Stimulated activated CD4-positive, alpha-beta T cell treated with anti-CD3 and anti-CD28 coated beads, Interleukin-12 subunit alpha, Interleukin-12 subunit beta, amount 100 ng/mL, for 24 hours (primary cell): Measurements from ENCODE around the gene TMEM86B.
A peak's percentile ranks its signal among the peaks of the same experiment; 100 is the strongest.
"Not testable (repeated sequence)": the region's sequence is repeated elsewhere in the genome, so short reads cannot be mapped to it uniquely, and the experiment has no call there.

Experiments used
- DNase-seq, 2 experiments: peaks; one replicate each; pipeline ENCODE4 v3.0.0-alpha.2; 2020; ENCODE audit warnings: low read depth in 2 of 2

Gene TMEM86B

DNA sequence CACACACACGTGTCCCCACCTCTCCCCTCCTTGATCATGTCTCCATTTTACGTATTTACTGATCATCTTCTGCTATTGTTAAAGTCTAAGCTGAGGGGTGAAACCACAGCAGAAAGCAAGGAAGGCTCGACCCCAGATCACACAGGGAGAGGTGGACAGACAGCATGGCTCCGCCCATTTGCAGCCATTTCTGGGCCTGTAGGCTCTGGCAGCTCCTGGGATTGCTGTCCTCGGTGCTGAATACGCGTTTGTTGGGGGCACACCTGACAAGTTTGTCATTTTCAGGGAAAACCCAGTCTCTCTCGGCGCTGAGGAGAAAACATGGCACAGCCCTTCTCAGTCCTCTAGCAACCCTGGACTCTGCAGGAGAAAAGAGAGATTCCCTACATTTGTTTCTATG, 8.0 kb downstream of the TMEM86B start:
- no peak for DNase-seq

DNA sequence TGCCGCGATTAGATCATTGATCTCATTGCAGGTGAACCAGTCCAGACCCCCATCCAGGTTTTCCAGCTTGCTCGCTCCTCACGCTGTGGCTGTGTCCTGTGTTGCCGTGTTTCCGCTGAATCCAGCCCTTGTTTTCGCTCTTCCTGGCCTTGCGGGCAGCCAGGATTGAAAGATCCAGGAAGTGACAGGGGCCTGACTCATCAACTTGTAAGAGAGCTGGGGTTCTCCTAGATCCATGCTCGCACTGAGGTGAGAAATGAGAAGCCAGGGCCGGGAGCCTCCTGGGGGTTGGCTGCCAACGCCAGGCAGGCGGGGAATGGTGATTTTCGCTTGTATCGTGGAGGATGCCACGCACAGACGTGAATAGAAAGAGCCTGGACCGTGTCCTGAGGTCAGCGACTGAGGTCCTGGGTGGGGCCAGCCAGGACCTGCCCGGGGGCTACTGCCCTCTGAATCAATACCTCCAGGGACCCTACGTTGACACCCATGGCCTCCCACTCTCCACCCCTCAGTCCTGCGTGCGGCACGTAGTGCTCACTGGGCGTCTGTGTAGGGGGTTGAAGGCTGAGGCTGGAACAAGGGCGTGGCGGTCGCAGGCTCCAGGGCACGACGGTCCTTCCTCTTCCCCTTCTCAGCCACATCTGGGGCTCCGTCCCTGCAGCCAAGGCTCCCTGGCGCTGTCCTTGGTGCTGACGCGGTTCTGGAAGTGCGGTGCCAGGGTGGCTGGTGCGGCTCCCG, 11.9 kb downstream of the TMEM86B start:
- peak; percentile 43 to 44 for DNase-seq

DNA sequence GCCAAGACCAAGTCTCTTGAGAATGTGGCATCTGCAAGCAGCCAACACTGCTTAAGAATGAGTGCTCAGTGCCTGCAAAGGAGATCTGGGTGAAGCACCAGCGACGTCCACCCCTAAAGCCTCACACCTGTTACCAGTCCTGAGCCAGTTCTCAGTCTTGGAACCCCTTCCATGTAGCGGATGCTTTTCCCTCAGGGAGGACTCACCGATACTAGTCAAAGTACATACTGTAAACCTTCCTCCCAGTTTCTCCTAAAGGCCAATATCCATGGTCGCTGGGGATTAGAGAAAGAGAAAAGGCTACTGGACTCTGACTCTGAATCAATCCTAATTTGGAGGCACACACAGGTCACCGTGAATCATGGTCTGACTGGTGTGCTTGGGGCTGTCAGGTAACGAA, 15.0 kb downstream of the TMEM86B start:
- DNase-seq = no peak

DNA sequence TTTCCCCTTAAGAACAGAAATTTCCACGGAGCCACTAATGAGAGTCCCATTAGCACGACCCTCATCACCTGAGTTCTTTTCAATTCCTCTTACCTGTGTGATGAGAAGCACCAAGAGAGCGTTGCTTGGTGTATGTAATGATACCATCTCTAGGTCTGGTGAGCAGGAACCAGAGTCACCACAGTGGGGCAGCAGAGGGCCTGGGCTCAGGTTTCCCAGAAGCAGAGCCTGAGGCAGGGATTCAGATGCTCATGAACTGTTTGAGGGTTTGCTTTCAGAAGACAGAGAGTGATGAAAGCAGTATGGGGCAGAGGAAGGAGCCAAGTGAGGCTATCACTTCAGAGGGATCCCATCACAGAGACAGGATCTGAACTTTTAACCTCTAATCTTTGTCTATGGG, 16.1 kb downstream of the TMEM86B start:
- DNase-seq = peak in 1 of 2 experiments; percentile 57

DNA sequence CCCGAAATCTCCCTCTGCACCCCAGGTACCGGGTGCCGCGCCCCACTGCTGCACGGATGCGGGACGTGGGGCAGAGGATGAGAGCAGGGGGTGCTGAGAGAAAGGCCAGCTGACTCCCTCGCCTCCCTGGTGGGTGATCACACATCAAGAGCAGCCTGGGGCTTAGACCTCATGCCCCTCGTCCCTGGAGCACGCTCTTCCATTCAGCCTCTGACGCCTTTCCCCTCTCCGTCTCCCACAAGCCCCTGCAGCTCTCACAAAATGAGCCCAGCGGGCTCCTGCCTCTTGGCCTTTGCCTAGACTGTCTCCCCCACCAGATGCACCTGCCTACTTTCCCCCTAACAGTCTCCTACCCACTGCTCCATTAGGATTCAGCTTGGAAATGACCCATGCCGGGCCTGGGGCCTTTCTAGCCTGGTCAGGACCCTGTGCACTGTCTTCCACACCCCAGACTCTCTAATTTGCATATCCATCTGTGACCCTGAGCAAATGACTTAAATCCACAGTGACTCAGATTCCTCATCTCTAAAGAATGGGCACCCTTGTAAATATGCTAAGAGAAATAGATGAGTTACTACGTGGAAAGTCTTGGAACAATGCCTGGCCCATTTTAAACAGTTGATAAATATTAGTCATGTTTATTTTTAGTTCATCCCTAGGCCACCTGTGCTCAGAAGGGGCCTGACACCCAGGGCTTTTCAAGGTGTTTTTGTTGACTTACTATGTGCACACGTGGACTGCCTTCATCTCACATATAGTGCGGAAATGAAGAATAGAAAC, 18.7 kb downstream of the TMEM86B start:
- no peak for DNase-seq

DNA sequence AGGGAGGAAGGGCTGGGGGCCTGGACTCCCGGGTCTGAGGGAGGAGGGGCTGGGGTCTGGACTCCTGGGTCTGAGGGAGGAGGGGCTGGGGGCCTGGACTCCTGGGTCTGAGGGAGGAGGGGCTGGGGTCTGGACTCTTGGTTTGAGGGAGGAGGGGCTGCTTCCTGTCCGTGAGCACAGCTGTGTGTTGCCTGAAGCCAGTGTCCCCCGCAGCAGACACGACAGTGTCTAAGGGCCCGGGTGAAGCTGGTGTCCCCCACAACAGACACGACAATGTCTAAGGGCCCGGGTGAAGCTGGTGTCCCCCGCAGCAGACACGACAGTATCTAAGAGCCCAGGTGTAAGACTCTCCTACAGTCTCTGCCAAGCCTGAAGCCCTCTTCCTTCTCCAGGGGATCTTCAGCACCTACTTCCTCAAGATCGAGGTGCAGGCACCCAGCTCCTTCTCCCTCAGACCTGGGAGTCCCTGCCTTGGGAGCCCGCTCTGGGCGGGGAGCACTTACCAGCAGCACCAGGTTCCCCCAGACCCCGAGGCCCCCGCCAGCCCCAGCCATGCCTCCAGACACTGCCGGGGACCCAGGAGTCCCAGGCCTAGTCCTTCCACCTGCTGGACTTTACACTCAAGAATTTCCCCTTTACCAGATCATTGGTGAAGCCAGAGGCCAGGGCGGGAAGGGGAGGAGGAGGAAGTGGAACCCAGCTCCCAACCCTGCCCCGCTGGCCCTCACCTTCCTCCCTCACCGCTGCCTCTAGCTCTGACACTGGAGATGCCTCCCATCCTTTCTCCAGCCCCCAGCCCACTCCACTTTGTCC, 19.5 kb downstream of the TMEM86B start, which contains the start of gene PTPRH:
Gene PTPRH, minus strand, starts transcription at position 622 of the 813 bp plus-strand sequence. Its CDS starts 68 bp downstream, at position 554.
- no peak for DNase-seq

DNA sequence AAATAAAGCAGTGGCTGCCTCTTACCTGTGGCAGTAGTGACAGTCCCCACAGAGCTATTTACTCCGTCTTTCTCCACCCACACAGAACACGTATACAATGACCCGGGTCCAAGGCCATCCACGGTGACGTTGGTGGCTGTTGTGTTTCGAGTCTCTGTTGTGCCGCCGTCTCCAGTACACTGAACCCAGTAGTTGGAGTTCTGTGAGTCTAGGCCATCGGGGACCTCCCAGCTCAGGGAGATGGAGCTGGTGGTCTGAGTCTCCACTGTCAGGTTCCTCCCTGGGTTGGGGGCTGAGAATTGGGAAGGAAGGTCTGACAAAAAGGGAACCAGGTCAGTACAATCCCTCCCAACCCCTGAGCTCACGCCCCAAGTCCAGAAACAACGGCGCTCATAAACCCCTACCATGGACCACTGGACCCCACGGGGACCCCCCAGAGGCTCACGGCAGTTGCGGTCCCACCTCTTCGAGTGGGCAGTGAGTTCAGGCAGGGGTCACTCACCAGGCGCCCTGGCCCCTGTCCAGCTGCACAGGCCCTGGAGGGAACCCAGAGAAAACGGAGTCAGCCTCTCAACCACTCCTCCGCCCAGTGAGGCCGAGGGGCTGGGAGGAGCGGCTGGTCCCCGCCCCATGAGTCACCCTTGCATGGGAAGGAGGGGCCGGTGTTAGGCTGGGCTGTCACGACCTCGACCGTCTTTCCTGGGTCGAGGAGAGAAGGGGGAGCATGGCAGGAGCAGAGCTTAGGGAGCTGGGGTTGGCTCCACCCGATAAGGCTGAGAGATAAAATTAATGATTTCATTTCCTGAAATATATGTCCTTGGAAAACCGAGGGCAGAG, 21.7 kb downstream of the TMEM86B start:
- peak in 1 of 2 experiments; percentile 54 for DNase-seq

DNA sequence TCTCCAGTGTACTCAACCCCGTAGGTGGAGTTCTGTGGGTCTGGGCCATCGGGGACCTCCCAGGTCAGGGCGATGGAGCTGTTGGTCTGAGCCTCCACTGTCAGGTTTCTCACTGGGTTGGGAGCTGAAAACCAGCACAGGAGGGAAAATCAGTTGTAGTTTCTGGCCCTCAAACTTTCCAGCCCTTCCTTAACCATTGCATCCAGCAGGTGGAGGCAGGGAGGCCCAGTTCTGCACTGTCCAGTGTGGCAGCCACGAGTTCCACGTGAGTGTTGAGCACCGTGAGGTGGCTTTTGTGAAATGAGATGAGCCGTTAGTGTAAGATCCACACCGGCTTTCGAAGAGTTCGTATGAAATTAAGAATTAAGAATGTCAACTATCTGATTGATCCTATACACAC, 26.4 kb downstream of the TMEM86B start:
- not testable (repeated sequence) for DNase-seq

DNA sequence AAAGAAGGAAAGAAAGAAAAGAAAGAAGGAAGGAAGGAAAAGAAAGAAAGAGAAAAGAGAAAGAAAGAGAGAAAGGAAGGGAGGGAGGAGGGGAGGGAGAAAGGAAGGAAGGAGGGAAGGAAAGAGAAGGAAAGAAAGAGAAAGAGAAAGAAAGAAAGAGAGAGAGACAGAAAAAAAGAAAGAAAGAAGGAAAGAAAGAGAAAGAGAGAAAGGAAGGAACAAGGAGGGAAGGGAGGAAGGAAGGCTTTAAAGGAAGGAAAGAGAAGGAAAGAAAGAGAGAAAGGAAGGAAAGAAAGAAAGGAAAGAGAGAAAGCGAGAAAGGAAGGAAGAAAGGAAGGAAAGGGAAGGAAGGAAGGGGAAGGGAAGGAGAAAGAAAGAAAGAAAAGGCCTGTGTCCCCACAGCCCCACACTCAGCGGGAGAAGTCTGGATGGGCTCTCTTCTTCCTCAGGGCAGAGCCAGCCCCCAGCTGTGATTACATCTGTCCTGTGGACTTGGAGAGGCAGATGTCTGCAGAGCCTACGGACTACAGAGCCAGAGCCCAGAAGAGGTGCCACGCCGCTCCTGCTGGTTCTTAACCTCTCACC, 28.9 kb downstream of the TMEM86B start:
- DNase-seq = no peak

DNA sequence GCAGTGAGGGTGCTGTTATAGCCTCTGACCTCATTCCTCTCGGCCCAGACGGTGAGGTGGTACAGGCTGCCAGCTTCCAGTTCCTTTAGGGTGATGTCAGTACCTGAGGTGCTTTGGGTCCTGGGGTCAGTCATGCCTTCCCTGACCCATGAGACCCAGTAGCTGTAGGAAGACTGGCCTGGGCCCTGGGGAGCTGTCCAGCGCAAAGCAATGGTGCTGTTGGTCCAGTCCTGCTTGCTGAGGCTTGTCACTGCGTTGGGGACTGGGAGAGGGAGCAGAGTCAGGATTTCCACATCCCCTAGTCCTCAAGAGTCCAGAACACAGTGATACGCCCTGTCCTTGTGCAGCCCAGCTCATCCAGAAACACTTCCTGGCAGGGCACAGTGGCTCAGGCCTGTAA, 29.9 kb downstream of the TMEM86B start:
- no peak for DNase-seq

DNA sequence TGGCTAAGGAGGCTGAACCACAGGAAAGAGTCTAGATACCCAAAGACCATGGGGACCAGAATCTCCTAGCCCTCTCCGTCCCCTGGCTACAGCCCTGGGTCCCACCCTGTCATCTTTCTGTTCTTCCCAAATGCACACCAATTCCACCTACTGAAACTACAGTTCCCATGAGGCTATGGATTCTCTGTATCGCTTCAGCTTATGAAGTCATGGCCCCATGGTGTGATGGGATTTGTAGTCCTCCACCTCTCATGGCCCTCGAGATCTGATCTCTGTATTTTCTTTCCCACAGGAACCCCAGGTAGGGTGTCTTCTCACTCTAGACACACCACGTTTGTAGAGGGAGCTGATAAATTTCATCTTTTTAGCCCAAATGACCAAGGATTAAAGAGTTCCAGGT, 31.0 kb downstream of the TMEM86B start:
- no peak for DNase-seq

DNA sequence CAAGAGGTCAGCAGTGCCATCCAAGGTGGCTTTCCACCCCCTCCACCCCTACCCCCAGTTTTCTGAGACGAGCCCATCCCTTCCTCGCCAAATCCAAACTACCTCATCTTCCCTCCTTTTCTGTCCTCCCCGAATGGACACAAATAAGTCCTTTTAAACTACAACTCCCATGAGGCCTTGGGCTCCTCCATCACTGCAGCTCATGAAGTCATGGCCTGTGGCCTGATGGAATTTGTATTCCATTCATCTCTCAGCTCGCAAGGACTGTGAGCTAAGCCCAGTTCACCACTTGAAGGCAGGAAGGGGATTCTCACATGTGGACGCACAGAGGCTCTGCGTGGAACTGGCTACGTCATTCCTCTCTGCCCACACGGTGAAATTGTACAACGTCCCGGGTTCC, 31.8 kb downstream of the TMEM86B start:
- DNase-seq = no peak

DNA sequence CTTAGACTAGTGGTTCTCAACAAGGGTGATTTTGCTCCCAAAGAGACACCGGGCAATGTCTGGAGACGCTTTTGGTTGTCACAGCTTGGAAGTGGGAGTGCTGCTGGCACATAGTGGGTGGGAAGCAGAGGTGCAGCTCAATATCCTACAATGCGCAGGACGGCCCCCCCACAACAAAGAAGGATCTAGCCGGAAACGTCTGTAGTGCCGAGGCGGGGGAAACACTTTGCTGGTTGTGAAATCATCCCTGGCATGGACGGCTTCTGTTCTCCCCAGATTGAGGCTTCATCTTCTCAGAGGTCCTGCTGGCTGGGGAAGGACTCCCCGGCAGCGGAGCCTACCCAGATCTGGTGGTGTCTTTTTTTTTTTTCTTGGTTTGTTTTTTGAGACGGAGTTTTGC, 35.1 kb downstream of the TMEM86B start:
- DNase-seq = no peak

DNA sequence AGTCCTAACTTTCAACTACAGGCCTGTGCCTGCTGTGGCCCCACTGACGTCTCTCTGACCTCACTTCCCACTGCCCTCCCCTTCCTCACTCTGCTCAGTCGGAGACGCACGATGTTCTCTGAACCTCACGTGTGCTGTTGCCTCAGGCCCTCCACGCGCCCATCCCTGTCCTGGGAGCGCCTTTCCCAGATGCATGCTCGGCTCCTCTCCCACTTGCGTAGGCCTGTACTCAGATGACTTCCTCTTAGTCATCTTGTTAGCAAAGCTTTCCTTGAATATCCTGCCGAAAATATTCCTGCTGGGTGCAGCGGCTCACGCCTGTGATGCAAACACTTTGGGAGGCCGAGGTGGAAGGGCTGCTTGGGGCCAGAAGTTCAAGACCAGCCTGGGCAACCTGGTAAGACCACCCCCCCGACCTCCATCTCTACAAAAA, 39.1 kb downstream of the TMEM86B start:
- DNase-seq = no peak

DNA sequence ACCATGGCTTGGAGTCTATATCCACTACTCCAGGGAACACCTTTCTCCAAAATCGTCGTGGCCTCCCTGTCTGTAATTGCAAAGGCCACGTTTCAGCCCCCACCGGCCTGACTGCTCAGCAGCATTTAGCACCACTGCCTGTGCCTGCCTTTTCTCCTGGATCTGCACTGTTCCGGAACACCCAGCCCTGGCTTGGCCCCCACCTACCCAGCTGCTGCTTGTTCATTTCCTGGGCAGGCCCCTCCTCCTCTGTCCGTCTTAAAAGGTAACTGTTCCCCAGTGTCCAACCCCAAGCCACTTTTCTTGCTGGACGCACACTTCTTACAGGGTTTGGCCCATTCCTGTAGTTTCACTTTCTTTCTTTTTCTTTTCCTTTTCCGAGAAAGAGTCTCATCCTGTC, 39.9 kb downstream of the TMEM86B start:
- DNase-seq = no peak

DNA sequence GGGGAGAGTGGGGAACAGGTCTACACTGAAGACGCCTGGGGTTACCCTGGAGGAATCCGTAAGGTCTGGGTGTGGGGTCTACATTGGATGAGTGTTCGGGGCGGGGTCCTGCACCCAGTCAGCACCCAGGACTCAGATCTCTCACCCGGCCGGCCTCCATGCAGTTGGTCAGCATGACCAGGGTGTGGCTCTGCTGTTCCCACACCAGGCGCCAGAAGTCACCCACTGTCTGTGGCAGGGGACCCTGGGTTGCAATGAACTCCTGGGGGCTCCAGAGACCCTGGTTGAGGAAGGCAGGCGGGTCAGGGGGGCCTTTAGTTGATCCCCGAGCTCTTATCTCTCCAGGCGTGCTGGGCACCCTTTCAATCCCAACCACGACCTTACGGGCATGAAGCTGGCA, 42.5 kb downstream of the TMEM86B start:
- DNase-seq = no peak

DNA sequence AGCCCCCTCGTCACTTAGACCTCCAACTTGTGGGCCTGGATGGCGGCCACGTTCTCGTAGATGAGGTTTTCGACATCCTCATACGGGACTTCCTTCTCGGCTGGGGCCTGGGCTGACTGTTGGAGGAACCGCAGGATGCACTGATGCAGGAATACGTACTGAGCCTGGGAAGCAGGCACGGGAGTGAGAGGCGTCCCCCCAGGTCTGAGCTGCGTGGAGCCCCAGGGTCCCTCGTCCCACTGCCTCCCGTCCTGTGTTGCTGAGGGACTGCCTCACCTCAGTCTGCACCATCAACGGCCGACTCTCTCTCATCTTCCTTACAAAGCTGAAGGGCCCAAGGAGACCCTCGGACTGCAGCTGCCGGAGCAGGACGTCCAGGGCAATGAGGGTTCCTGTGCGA, 46.8 kb downstream of the TMEM86B start:
- DNase-seq = no peak

DNA sequence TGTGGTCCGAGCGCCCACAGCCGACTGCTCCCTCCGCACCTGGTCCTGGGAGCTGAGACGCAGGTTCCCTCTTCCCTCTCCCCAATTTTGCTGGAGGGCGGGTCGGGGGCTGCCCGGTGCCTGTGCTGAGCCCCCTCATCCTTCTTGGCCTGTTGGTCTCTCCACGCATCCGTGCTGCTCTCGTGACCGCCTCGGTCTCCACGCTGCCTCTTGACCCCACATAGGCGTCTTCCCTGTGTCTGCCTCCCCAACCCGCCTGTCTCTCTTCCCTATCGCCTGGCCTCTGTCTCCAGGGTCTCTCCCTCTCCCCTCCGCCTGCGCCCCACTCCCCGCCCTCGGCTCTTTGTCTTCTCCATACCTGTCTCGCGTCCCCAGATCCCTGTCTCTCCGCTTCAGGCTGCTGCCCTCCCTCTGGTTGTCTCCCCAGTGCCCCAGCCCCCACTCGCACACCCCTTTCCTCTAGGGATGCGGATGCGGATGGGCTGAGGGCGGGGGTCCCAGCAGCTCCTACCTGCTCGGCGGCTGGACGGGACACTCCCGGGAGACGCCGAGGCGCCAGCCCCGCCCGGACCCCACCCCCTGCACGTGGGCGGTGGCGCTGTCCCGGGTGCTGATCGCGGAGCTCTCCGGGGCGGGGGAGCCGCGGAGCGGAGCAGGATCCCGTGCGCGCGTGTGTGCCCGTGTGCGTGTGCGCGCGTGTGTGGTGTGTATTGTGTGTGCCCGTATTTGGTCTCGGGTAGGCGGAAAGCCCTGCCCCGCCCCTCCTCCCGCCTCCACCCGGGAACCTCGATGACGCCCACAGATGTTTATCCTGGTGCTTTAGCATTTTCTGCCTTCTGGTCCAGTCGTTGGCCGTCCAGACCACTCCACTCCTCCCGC, 48.7 kb downstream of the TMEM86B start, which contains the start of gene SYT5:
Gene SYT5, minus strand, starts transcription at position 684 of the 879 bp plus-strand sequence. CDS start 1,248 bp downstream, outside the sequence.
- peak in 1 of 2 experiments; percentile 52 for DNase-seq

DNA sequence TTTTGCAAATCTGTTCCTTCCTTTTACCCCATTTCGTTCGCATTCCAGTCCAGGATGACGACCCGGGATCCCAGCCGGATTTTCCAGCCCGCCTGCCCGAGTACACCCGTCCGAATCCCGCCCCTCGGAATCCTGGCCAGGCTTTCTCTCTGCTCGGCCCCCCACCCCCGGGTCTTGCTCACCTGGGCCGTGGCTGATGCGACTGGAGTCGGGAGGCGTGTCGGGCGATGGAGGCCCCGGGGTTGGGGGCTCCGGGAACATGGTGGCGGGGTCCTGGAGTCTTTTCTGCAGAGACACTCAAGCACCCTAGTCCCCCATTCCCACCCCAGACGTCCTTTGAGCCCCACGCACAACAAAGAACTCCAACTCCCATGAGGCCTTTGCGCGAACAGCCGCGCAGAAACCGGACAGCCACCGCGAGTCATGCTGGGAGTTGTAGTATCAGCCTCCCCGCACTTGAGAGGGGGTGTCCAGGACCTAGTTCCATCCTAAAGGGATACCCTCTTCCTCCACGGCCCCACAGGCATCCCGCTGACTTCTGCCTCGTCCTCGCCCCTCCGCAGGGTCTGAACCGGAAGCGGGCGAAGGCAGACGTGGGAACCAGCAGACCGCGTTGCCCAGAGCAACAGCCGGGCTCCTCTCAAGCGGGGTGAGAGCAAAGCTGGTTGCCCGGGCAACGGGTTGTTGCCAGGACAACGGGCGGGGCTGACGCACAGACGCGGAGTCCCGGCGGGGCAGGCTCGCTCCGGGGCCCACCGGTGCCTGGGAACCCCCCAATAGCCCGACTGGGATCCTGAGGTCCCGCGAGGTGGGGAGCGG, 49.6 kb downstream of the TMEM86B start:
- DNase-seq = peak; percentile 74 to 79
